GM12878 (cell line): Measurements from ENCODE around the gene FFAR4.

Experiments
- RCOR1 ChIP-seq: conservative IDR thresholded peaks from 2 replicates; pipeline ENCODE4 v1.6.1; 2012; ENCODE audit warnings: low read depth, low read length, improper control_type of control experiment
- SMC3 ChIP-seq: IDR thresholded peaks from 2 replicates; pipeline ENCODE4 v1.6.1; 2011; ENCODE audit warnings: low read length, improper control_type of control experiment, borderline replicate concordance

DNA sequence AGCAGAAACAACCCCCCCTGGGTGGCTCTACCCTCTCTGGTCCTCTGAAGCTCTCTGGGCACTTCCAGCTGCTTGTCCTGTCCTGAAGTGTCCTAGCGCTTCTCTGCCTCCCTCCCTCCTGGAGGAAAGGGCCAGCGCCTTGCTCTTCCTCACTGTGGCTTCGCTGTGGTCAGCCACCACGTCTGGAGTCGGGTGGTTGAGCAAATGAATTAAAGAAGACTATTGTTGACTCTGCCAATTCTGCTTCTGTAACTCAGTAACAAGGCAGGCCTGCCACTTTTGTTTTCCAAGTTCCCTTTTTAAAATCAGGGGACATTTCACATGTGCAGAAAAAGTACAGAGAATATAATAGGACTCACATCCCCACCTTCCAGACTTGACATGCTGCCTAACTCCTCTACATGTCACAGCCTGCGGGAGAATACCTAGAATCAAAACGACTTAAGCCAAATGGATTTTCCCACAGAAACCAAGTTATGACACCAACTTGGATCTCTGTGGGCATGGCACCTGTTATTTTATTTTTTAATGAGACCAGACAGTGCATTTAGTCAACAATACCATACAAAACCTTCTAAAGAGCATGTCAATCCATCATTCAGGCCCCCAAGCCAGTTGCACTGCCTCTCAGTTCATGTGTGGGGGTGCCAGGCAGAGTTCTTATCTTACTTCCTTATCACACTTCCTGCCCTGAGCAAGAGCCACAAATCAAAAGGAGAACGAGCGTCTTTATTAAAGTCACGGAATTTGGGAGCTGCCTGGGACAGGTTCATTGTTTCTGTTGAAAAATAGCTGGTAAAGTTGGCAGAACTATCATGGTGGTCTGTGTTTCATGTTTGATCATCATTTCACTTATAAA is 6.8 kb downstream of the FFAR4 start:
- TF ChIP-seq RCOR1 (no peak), SMC3 (no peak)
